GM21367 (cell line): ENCODE data around the gene PIK3CB.
"Not testable (repeated sequence)": the region's sequence is repeated elsewhere in the genome, so short reads cannot be mapped to it uniquely, and the experiment has no call there.

Experiments
- ATAC-seq: cut with Tn5 transposase; IDR thresholded peaks from one replicate; pipeline ENCODE4 v1.9.1; 2021; ENCODE audit not compliant: unreplicated experiment

PIK3CB gene

GRCh38 chr3:138625707-138626365 is 208.9 kb downstream of the PIK3CB start:
- ATAC-seq, result no peak

- no peak for ATAC-seq
Observed at GRCh38 chr3:138624518-138624917, 210.2 kb downstream of the PIK3CB start.

- no peak for ATAC-seq
Observed at GRCh38 chr3:138620431-138620830, 214.3 kb downstream of the PIK3CB start.

GRCh38 chr3:138615462-138615861 is 219.3 kb downstream of the PIK3CB start:
- no peak for ATAC-seq

- no peak for ATAC-seq
Observed at GRCh38 chr3:138609898-138610266, 224.8 kb downstream of the PIK3CB start.

GRCh38 chr3:138608322-138609135 is 226.2 kb downstream of the PIK3CB start, which contains the start of gene FAIM:
Gene FAIM, plus strand, starts transcription at chr3:138608771. Its CDS starts 10,956 bp downstream, at chr3:138619727.
- ATAC-seq, result peak; percentile 72

GRCh38 chr3:138604106-138604595 is 230.6 kb downstream of the PIK3CB start:
- ATAC-seq, result not testable (repeated sequence)
